HG02884 (cell line): ENCODE measurements around the gene ONECUT1.

Experiments used
- ATAC-seq: cut with Tn5 transposase; IDR thresholded peaks from one replicate; pipeline ENCODE4 v1.9.1; 2021; ENCODE audit warnings: mild to moderate bottlenecking, moderate library complexity; ENCODE audit not compliant: unreplicated experiment

ONECUT1 gene

DNA sequence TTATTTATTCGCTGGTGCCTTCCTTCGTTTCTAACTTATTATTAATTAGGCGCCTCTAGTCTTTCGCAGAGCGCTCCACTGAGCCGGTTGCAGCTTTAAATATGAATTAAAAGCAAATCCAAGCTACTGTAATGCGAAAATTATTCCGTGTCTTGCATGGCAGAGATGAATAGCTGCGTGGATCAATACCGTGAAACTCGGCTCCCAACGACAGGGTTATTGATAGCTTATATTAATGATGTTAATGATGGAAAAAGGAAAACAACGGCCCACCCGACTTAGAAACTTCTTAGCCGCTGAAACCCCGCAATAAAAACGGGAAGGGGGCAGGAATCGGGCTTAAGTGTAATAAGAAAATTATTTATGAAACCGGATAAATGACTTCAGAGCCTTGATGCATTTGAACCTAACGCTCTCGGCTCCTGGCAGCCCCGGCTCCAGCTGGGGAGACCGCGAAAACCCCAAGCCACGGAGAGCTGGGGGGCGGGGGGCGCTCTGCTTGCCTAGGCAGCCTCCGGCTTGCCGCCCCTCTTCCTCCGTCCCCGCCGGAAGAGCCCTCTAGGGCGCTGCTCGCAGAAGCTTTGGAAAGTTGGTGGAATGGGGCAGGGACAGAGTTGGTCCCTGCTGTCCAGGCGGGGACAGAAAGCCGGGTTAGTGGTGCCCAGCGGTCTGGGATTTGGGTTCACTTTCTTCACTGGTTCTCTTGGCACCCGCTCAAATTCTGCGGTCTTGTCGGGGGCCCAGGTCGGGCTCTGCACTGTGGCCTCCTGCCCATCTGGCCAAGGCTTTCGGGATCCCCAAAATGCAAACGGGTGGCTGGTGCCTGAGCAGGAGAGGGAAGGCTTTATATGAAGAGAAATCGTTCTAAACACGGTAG, 7.7 kb upstream of the ONECUT1 start:
- no peak for ATAC-seq

DNA sequence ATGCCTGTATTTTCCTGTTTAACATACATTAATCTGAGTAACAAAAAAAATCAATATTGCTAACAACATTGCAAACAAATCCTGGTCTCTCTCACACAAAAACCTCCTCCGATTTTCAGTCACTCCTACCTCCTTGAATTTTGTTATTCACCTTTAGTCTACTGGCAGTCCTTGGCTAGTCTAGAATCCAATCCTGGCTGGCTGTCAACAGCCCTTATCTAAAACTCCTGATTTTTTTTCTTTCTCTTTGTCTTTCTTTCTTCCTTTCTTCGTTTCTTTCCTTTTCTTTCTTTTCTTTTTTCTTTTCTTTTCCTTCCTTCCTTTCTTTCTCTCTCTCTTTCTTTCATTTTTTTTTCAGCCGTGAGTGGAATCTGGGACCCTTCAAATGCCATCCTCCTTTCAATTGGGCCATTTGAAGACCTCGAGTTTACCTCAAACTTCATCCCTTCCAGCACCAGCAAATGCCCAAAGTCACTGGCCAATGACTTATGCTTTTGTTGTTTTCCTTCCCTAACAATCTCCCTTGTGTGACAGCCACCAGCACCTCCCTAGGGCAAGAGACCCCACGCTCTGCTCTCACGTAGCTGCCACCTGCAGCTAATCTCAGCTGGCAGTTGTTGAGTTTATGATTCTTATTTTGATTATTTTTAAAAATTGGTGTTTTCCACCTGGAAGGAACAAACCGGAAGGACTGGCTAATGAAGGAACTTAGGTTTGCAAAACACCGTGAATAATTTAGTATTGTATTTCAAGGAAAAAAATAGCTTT, 6.8 kb upstream of the ONECUT1 start:
- ATAC-seq: no peak

- no peak for ATAC-seq
Measured at GRCh38 chr15:52796228-52796521, 6.0 kb upstream of the ONECUT1 start.

- ATAC-seq: no peak
Measured at GRCh38 chr15:52795464-52796227, 5.5 kb upstream of the ONECUT1 start.

DNA sequence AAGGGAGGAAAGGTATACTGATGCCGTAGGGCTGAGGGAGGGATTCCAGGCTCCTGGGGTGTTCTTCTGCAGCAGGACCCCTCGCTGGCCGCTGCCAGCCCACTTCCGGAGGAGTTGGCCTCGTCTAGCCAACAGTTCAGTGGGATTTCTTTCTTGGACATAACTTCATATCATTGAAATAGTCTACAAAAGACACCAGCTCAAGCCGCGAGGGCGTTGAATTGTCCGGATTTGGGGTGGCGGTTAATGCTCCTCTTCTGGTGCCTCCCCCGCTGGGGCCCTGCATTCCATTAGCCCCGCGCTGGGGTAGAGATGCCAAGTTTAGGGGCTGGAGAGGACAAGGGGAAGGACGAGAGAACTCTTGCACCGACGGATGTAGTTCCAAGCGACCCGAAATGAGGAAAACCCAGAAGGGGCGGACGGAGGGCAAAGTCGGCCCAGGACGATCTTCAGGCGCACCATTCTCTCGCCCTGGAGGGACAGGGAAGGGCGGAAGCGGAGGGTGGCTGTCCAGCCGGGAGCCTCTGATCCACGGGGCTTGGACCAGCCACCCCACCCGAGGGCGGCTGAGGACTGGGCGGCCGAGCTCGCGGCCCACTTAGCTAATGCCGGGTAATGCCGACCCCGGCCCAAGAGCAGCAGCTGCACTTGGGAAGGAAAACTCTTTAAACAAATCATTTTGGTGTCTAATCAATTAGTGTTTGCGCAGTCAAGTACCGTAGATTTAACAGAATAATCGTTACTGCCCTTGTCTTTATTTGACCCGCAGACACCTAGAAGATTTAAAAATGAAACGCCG, 4.7 kb upstream of the ONECUT1 start:
- no peak for ATAC-seq

DNA sequence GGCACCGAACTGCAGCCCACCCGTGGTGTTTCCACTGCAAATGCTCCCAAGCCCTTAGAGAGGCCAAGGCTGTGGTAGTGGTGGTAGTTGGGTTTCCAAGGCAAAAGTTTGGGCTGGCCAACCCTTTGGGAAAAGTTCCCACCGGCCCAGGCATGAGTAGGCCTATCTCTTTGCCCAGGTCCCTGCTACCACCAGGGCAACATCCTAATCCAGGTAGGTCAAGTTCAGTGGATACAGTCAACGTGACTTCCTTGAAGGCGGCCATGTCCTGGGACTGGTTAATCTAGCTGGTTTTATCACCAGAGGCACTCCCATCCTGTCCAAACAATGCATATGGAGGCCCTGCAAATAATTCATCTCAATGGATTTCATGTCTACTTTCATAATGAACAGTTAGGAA, 1.6 kb upstream of the ONECUT1 start:
- ATAC-seq: no peak

DNA sequence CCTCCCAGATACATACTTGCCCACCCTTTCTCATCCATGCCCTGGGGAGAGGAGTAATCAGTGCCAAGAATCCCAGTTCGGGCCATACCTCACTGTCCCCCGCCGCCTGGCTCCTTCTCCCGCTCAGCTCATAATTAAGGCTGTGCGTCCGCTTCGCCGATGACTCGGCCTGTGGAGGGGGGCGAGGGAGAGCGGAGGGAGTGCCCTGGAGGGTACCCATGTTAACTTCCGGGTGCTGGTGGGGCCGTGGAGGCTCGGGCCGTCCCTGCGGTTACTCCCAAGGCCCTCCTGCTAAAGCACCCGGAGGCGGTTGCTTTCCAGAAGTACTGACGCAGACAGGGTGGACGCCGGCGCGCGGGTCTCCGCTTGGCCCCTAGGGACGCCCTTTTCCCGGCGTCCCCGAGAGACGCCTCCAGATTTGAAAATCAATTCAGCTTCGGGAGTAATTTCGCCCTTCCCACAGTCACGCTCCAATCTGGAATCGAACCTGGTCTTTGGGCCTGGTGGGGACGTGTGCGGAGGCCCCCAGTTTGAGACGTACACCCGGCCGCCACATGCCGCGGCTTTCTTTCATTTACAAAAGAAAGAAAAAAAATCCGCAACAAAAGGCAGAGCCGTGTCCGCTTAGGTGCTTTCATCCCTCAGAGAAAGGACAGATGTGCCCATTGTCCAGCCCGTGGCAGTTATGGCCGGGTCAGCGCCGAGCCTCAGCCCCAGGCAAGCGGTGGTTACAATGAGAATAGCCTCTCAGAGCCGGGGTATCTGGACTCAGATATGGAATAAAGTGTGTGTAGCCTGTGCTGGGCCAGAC, 1.0 kb upstream of the ONECUT1 start:
- no peak for ATAC-seq

GRCh38 chr15:52789601-52790168, 451 bp downstream of the ONECUT1 start:
- no peak for ATAC-seq

DNA sequence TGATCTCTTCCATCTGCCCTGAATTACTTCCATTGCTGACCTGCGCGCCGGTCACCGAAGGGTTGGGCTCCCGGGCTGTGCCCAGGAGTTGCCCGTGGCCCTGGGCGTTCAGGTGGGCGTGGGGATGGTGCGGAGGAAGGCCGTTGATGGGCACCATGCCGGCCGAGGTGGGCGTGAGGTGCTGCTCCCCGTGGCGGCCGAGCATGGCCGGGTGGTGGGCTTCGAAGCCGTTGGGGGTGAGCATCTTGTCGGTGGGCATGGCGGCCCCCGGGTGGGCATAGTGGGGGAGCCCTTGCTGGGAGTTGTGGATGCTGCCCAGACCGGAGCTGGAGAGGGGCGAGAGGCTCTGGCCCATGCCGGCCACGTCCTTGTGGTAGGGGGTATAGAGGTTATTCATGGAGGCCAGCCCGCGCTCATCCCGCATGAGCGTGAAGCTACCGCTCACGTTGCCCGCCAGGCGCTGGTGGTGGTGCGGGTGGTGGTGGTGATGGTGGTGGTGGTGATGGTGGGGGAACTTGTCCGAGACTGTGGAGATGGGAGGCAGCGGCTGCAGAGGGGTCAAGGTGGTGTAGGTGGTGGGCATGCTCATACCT, 1.0 kb downstream of the ONECUT1 start:
- ATAC-seq: no peak

GRCh38 chr15:52788099-52788986, 1.8 kb downstream of the ONECUT1 start:
- no peak for ATAC-seq

GRCh38 chr15:52787549-52788098, 2.5 kb downstream of the ONECUT1 start:
- no peak for ATAC-seq

DNA sequence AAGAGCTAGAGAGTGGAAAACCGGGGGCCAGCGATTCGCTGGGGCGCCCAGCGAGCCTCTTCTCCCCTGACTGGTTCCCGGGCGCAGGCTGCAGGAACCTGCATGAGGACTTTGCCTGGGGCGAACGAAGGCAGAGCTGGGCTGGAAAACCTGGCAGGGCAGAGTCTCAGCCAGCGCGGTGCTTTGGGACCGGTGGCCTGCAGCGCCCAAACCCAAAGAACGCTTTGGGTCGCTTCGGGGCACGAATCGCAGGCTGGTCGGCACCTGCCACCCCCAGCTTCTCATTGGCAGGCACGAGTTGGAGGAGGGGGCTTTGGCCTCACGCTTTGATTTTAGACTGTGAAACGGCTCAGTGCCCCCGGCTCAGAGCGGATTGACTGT, 3.0 kb downstream of the ONECUT1 start:
- no peak for ATAC-seq

GRCh38 chr15:52786436-52787122, 3.6 kb downstream of the ONECUT1 start:
- ATAC-seq: no peak

DNA sequence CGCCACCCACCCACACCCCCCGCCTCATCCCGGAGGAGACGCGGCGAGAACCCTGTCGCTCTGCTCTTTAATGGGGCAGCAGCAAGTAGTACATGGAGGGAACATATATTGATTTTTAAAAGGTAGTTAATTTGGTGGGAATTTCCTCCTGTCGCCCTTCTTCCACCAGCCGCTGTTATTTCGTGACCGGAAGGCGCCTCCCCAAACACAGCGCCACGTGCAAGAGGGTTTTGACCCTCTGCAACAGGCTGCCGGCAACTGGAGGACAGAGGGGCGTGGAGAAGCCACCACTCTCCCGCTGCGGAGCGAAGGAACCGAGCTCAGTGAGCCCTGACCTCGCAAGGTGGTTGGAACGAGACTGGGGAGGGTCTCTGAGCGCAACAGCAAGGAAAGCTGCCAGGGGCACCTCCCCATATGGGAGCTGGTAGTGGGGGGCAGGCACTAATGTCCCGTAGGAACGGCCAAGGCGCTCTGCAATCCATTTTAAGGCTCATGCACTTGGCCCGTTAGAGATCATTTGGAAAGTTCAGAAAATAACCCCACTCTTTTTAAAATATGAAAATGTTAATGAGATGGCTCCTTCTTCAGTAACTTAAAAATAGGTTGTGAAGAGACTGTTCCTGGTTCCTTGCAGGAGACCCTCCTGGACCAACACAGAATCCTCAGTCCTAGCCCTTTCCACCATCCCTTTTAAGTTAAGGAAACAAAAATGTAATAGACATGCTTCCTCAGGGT, 4.3 kb downstream of the ONECUT1 start:
- ATAC-seq: no peak

- no peak for ATAC-seq
Measured at GRCh38 chr15:52784799-52785671, 5.1 kb downstream of the ONECUT1 start.
